Keratinocyte (primary cell): ENCODE measurements around the gene STX3. TPM values are rescaled to one million over a fixed set of nuclear protein-coding genes. Genes with fewer than 3 reads are reported as not detected.

Experiments
- DNase-seq: peaks from one replicate; pipeline ENCODE4 v3.0.0-alpha.2; 2011; ENCODE audit warnings: low read depth, missing footprints, low spot score
- FAIRE-seq: peaks from 2 replicates; lab custom pipeline; 2011; peaks lifted over from hg19 to GRCh38; lab: Jason Lieb, UNC
- H2AFZ ChIP-seq: 2 replicates; pipeline ENCODE4 v1.6.0; 2012; ENCODE audit warnings: low read length, control low read depth, inconsistent platforms; ENCODE audit not compliant: control insufficient read depth
- H3K27ac ChIP-seq: 2 replicates; pipeline ENCODE4 v1.5.1; 2011; ENCODE audit warnings: low read length; ENCODE audit not compliant: control insufficient read depth, insufficient read depth
- H3K27me3 ChIP-seq: 3 replicates; pipeline ENCODE4 v1.6.0; 2011; ENCODE audit warnings: low read length; ENCODE audit not compliant: control insufficient read depth, insufficient read depth; ENCODE audit errors: extremely low read depth
- H3K36me3 ChIP-seq, 2 experiments: 2 replicates in 1 of 2; 3 replicates in 1 of 2; pipeline ENCODE4 v1.5.1; 2011; ENCODE audit warnings: low read length in 2 of 2, mild to moderate bottlenecking in 1 of 2; ENCODE audit not compliant: control insufficient read depth in 2 of 2, insufficient read depth in 2 of 2; ENCODE audit errors: extremely low read depth in 1 of 2
- H3K4me1 ChIP-seq: 3 replicates; pipeline ENCODE4 v1.5.1; 2011; ENCODE audit warnings: low read length; ENCODE audit not compliant: control insufficient read depth, insufficient read depth; ENCODE audit errors: extremely low read depth
- H3K4me2 ChIP-seq: 3 replicates; pipeline ENCODE4 v1.6.0; 2011; ENCODE audit warnings: low read depth, low read length; ENCODE audit not compliant: control insufficient read depth, insufficient read depth; ENCODE audit errors: extremely low read depth
- H3K4me3 ChIP-seq, 3 experiments: fragments of 200-600 bp in 1 of 3; sonication (generic) in 1 of 3; 2 replicates in 2 of 3; 3 replicates in 1 of 3; pipeline ENCODE4 v1.5.1; 2011 to 2016; ENCODE audit warnings: low read length in 3 of 3, mild to moderate bottlenecking in 3 of 3, control low read depth in 2 of 3, inconsistent platforms in 1 of 3, low read depth in 1 of 3, mixed read lengths in 1 of 3, mixed run types in 1 of 3, moderate library complexity in 1 of 3; ENCODE audit not compliant: control insufficient read depth in 2 of 3, insufficient read depth in 2 of 3; ENCODE audit errors: extremely low read depth in 1 of 3
- H3K79me2 ChIP-seq: 2 replicates; pipeline ENCODE4 v1.6.0; 2012; ENCODE audit warnings: low read length; ENCODE audit not compliant: control insufficient read depth, insufficient read depth
- H3K9ac ChIP-seq: 3 replicates; pipeline ENCODE4 v1.6.0; 2011; ENCODE audit warnings: low read length; ENCODE audit not compliant: control insufficient read depth, insufficient read depth; ENCODE audit errors: extremely low read depth
- H3K9me1 ChIP-seq: 3 replicates; pipeline ENCODE4 v1.6.0; 2011; ENCODE audit warnings: low read length; ENCODE audit not compliant: control insufficient read depth, insufficient read depth; ENCODE audit errors: extremely low read depth
- H3K9me3 ChIP-seq: 2 replicates; pipeline ENCODE4 v1.5.1; 2012; ENCODE audit warnings: low read depth, low read length; ENCODE audit not compliant: control insufficient read depth
- H4K20me1 ChIP-seq: 3 replicates; pipeline ENCODE4 v1.6.0; 2011; ENCODE audit warnings: low read length; ENCODE audit not compliant: control insufficient read depth, insufficient read depth; ENCODE audit errors: extremely low read depth
- EZH2 ChIP-seq: IDR thresholded peaks from one replicate; pipeline ENCODE4 v1.6.1; 2012; ENCODE audit warnings: inconsistent platforms, mild to moderate bottlenecking, low read length, moderate library complexity
- dilution Hi-C: fragments of 300-500 bp; cut with MboI; formaldehyde crosslinking; loops from one replicate; pipeline ENCODE4 v1.7.0; 2020; ENCODE audit warnings: low sequenced_read_pairs; ENCODE audit not compliant: extremely low pct_ligation_motif_present
- polyA plus RNA-seq, 5 experiments: library from polyadenylated mRNA; depleted of rRNA in 3 of 5; stranded (reverse) in 3 of 5; stranded (forward) in 1 of 5; unstranded in 1 of 5; fragments of >200 nt; gene quantifications; 1 replicate in 1 of 5; 2 replicates in 3 of 5; 3 replicates in 1 of 5; pipeline versions ENCODE4 v1.2.1 to v1.2.3, GENCODE V29; 2011 to 2012; ENCODE audit warnings: missing spikeins in 2 of 5, low read depth in 1 of 5, low replicate concordance in 1 of 5
- TF ChIP-seq, protein P1 (sequence below), 3 experiments: IDR thresholded peaks in 1 of 3; conservative IDR thresholded peaks in 1 of 3; optimal IDR thresholded peaks in 1 of 3; 2 replicates in 2 of 3; 3 replicates in 1 of 3; pipeline versions ENCODE3 to v1.5.1; 2011; ENCODE audit warnings: low read length in 3 of 3, mild to moderate bottlenecking in 3 of 3, moderate library complexity in 2 of 3, control low read depth in 1 of 3, inconsistent platforms in 1 of 3; ENCODE audit not compliant: insufficient read depth in 2 of 3; ENCODE audit errors: extremely low read depth in 1 of 3

Gene STX3
- polyA plus RNA-seq, 1 donor (not counting 4 experiments of a cell fraction or from before 2014, with no cell fraction given) = 48.0 TPM

GRCh38 chr11:59791639-59792038, 36.5 kb downstream of the STX3 start:
- TF ChIP-seq EZH2 = no peak
- TF ChIP-seq, protein P1, sequence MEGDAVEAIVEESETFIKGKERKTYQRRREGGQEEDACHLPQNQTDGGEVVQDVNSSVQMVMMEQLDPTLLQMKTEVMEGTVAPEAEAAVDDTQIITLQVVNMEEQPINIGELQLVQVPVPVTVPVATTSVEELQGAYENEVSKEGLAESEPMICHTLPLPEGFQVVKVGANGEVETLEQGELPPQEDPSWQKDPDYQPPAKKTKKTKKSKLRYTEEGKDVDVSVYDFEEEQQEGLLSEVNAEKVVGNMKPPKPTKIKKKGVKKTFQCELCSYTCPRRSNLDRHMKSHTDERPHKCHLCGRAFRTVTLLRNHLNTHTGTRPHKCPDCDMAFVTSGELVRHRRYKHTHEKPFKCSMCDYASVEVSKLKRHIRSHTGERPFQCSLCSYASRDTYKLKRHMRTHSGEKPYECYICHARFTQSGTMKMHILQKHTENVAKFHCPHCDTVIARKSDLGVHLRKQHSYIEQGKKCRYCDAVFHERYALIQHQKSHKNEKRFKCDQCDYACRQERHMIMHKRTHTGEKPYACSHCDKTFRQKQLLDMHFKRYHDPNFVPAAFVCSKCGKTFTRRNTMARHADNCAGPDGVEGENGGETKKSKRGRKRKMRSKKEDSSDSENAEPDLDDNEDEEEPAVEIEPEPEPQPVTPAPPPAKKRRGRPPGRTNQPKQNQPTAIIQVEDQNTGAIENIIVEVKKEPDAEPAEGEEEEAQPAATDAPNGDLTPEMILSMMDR (optimal IDR thresholded peaks at IDR 0.05 in 1 of 3, IDR thresholded peaks at IDR 0.05 in 1 of 3, conservative IDR thresholded peaks at IDR 0.05 in 1 of 3; ENCODE audit: extremely low read depth in 1 of 3, insufficient read depth in 2 of 3, low read length in 3 of 3) = no peak
- dilution Hi-C loops = no loop called here
- H3K36me3 ChIP-seq = peaks cover 49 to 57% of the 10 kb centered on the region in 2 experiments

DNA sequence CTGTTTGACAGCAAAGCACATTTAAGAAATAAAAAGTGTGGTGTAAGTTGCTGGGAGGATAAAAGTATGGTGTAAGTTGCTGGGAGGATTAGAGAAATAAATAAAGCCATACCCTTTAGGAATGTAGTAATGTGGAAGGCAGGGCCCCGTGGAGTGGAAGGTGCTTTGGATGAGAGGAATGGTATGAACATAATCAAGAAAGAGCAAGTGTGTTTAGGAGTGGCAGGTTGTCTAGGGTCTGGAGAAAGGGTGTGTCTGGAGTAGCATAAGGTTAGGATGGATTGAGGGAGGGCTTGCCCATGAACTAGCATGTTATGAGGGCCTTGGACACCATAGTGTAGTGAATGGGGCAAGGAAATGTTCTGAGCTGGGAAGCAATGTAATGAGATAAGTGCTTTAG, 37.3 kb downstream of the STX3 start:
- no peak for TF ChIP-seq EZH2
- TF ChIP-seq, protein P1 (optimal IDR thresholded peaks at IDR 0.05 in 1 of 3, IDR thresholded peaks at IDR 0.05 in 1 of 3, conservative IDR thresholded peaks at IDR 0.05 in 1 of 3; ENCODE audit: extremely low read depth in 1 of 3, insufficient read depth in 2 of 3, low read length in 3 of 3) = no peak
- Histone ChIP-seq H3K9me1 (no peaks in the 10 kb centered on the region), H3K4me3 (no peak overlapping the region), H3K9ac (no peak overlapping the region), H3K9me3 (no peaks in the 10 kb centered on the region), H3K4me2 (no peak overlapping the region), H2AFZ (no peak overlapping the region), H3K4me1 (peaks cover 5% of the 10 kb centered on the region), H3K27me3 (no peaks in the 10 kb centered on the region), H3K79me2 (peaks cover 2% of the 10 kb centered on the region), H3K27ac (no peak overlapping the region), H3K36me3 (peaks cover 49 to 59% of the 10 kb centered on the region in 2 experiments), H4K20me1 (no peaks in the 10 kb centered on the region)
- dilution Hi-C loops = no loop called here
- no peak for DNase-seq
- FAIRE-seq = no peak

More at GRCh38 chr11:59791639-59792038, 36.5 kb downstream of the STX3 start:
- Histone ChIP-seq H2AFZ (no peak overlapping the region), H3K4me3 (no peak overlapping the region), H3K9me3 (no peaks in the 10 kb centered on the region), H3K4me1 (peaks cover 14% of the 10 kb centered on the region), H3K27ac (no peak overlapping the region), H3K27me3 (no peaks in the 10 kb centered on the region), H4K20me1 (no peaks in the 10 kb centered on the region), H3K9me1 (no peaks in the 10 kb centered on the region), H3K79me2 (peaks cover 2% of the 10 kb centered on the region), H3K9ac (no peak overlapping the region), H3K4me2 (no peak overlapping the region)
- no peak for FAIRE-seq
- DNase-seq = no peak
